Esophagus muscularis mucosa (tissue), 4 donors: ENCODE results near the gene PRMT7. TPM values are rescaled to one million over a fixed set of nuclear protein-coding genes. Genes with fewer than 3 reads are reported as not detected.

Experiments used
- DNase-seq: peaks from one replicate; pipeline ENCODE4 v3.0.0-alpha.2; 2017; ENCODE audit errors: extremely low spot score
- H3K27ac ChIP-seq, 4 donors: fragments of 200-600 bp; sonication (generic); replicated peaks in 1 of 4; 1 replicate in 3 of 4; 2 replicates in 1 of 4; pipeline ENCODE4 v1.5.1; 2016 to 2019; ENCODE audit warnings: mild to moderate bottlenecking in 1 of 4
- H3K27me3 ChIP-seq, 4 donors: fragments of 200-600 bp; sonication (generic); one replicate each; pipeline versions ENCODE4 v1.5.1 to v1.6.0; 2016 to 2019
- H3K36me3 ChIP-seq, 4 donors: fragments of 200-600 bp; sonication (generic); one replicate each; pipeline ENCODE4 v1.5.1; 2016 to 2019
- H3K4me1 ChIP-seq, 4 donors: fragments of 200-600 bp; sonication (generic); one replicate each; pipeline ENCODE4 v1.5.1; 2016 to 2019
- H3K4me3 ChIP-seq, 4 donors: fragments of 200-600 bp; sonication (generic); 1 replicate in 2 of 4; 2 replicates in 2 of 4; pipeline ENCODE4 v1.5.1; 2016 to 2019; ENCODE audit warnings: mild to moderate bottlenecking in 4 of 4, moderate library complexity in 1 of 4
- H3K9me3 ChIP-seq, 4 donors: fragments of 200-600 bp; sonication (generic); 1 replicate in 3 of 4; 2 replicates in 1 of 4; pipeline ENCODE4 v1.5.1; 2016 to 2019
- CTCF ChIP-seq, 3 experiments: fragments of 200-600 bp in 2 of 3; fragments of 450-650 bp in 1 of 3; sonication (generic) in 2 of 3; IDR thresholded peaks; one replicate each; pipeline ENCODE4 v1.5.1; 2017 to 2019; ENCODE audit warnings: antibody characterized with exemption in 3 of 3, mild to moderate bottlenecking in 2 of 3, moderate library complexity in 1 of 3
- EP300 ChIP-seq: sonication (generic); formaldehyde crosslinking; IDR thresholded peaks from one replicate; pipeline ENCODE4 v1.6.1; 2017; ENCODE audit warnings: antibody characterized with exemption
- POLR2A ChIP-seq: fragments of 450-650 bp; IDR thresholded peaks from one replicate; pipeline ENCODE4 v1.6.1; 2017; ENCODE audit warnings: antibody characterized with exemption, moderate library complexity, mild to moderate bottlenecking, low read depth
- POLR2AphosphoS5 ChIP-seq, 2 donors: sonication (generic); formaldehyde crosslinking; IDR thresholded peaks; one replicate each; pipeline ENCODE4 v1.6.1; 2017; ENCODE audit warnings: antibody characterized with exemption in 2 of 2
- WGBS: methylation state at CpG from one replicate; pipeline ENCODE4 v1.1.5; 2018; 5-methylcytosine and 5-hydroxymethylcytosine counted together
- intact Hi-C: fragments of 100-400 bp; cut with DNase I; formaldehyde crosslinking; loops from one replicate; pipeline ENCODE4 v1.15.1; 2023
- total RNA-seq, 4 donors: library from RNA; depleted of rRNA; stranded (reverse); fragments of >200 nt; gene quantifications; one replicate each; pipeline versions ENCODE4 v1.1.0 to v1.2.1, GENCODE V29; 2016

PRMT7 gene, protein sequence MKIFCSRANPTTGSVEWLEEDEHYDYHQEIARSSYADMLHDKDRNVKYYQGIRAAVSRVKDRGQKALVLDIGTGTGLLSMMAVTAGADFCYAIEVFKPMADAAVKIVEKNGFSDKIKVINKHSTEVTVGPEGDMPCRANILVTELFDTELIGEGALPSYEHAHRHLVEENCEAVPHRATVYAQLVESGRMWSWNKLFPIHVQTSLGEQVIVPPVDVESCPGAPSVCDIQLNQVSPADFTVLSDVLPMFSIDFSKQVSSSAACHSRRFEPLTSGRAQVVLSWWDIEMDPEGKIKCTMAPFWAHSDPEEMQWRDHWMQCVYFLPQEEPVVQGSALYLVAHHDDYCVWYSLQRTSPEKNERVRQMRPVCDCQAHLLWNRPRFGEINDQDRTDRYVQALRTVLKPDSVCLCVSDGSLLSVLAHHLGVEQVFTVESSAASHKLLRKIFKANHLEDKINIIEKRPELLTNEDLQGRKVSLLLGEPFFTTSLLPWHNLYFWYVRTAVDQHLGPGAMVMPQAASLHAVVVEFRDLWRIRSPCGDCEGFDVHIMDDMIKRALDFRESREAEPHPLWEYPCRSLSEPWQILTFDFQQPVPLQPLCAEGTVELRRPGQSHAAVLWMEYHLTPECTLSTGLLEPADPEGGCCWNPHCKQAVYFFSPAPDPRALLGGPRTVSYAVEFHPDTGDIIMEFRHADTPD
- 10 to 100 TPM; 20.0 to 31.1 (median 26.8) TPM for total RNA-seq

DNA sequence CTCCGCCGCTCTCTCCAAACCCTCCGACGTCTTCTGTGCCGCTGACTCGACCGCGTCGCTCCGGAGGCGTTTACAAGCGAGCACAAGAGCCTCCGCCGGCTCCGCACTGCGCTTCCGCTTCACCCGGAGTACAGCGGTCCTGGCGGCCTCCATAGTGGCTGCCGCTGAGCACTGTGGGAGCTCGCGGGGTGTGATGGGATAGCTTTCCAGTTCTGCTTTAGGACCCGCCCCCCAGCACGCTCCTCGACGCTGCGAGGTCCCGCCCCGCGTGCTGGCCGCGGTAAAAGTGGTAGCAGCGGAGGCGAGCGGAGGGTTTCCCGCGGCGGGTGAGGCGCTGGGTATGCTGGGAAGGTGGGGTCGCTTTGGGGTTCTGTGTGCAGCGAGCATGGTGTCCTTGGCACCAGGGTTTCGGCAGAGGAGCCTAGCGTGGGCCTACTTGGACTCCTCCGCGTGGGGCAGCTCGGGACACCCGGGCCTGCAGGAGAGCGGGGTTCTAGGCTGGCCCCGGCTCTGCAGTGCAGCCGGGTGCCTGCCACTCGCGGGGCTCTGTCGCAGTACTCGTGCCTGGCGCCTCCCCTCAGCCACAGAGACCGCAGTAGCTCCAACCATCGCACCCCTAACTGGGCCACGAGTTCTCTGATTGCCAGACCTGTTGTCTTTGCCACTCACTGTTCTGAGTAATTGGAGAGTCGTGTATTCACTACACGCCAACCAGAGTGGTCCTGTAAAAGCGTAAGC is at the start of gene PRMT7, which contains the start of gene SLC7A6OS:
PRMT7 (plus strand) TSS at position 246 of the 738 bp plus-strand sequence. CDS start 4,961 bp downstream, outside the sequence.
SLC7A6OS (minus strand) TSS at position 173 of the 738 bp plus-strand sequence; CDS start at position 153, 20 bp downstream.
- DNase-seq: peak; percentile 95
- under 1% methylated on average over 36 of the region's 62 CpGs for WGBS
- peaks cover 23 to 46% (median 41%) of the 10 kb centered on the region in 4 donors for H3K4me1 ChIP-seq
- no peaks in the 10 kb centered on the region for H3K9me3 ChIP-seq
- H3K27ac ChIP-seq: peak within 1 kb of the TSS; percentile 77 to 84 (median 82)
- H3K36me3 ChIP-seq: peaks cover 9 to 45% (median 35%) of the 10 kb centered on the region in 4 donors
- TF ChIP-seq POLR2AphosphoS5 (IDR thresholded peaks at IDR 0.05) (peak; percentile 93 to 96), EP300 (no peak), POLR2A (peak; percentile 61), CTCF (IDR thresholded peaks at IDR 0.05) (peak in 2 of 3 experiments; percentile 55 to 66)
- peak within 1 kb of the TSS; percentile 71 to 92 (median 86) for H3K4me3 ChIP-seq
- intact Hi-C loops: loop anchor here (5.0 kb wide), 1 partner anchor 49 kb away; the partner anchor contains the start of gene SLC7A6
- H3K27me3 ChIP-seq: no peaks in the 10 kb centered on the region

GRCh38 chr16:68263559-68264127 is 47.2 kb upstream of the PRMT7 start:
- H3K4me1 ChIP-seq: peaks cover 34 to 53% (median 44%) of the 10 kb centered on the region in 4 donors
- no peak for TF ChIP-seq POLR2A
- TF ChIP-seq EP300: no peak
- no peak for TF ChIP-seq CTCF (IDR thresholded peaks at IDR 0.05)
- TF ChIP-seq POLR2AphosphoS5 (IDR thresholded peaks at IDR 0.05): no peak
- H3K27ac ChIP-seq: peak overlapping the region; percentile 97 to 99 (median 98)
- intact Hi-C loops: loop anchor here (5.0 kb wide), 1 partner anchor 49 kb away; the partner anchor contains the start of genes PRMT7 and SLC7A6OS
- no peaks in the 10 kb centered on the region for H3K27me3 ChIP-seq
- 74% methylated on average over 5 of the region's 11 CpGs for WGBS
- no peaks in the 10 kb centered on the region for H3K9me3 ChIP-seq
- DNase-seq: no peak
- H3K36me3 ChIP-seq: peaks cover 11 to 40% (median 20%) of the 10 kb centered on the region in 4 donors
- peak overlapping the region; percentile 82 to 96 (median 88) for H3K4me3 ChIP-seq

DNA sequence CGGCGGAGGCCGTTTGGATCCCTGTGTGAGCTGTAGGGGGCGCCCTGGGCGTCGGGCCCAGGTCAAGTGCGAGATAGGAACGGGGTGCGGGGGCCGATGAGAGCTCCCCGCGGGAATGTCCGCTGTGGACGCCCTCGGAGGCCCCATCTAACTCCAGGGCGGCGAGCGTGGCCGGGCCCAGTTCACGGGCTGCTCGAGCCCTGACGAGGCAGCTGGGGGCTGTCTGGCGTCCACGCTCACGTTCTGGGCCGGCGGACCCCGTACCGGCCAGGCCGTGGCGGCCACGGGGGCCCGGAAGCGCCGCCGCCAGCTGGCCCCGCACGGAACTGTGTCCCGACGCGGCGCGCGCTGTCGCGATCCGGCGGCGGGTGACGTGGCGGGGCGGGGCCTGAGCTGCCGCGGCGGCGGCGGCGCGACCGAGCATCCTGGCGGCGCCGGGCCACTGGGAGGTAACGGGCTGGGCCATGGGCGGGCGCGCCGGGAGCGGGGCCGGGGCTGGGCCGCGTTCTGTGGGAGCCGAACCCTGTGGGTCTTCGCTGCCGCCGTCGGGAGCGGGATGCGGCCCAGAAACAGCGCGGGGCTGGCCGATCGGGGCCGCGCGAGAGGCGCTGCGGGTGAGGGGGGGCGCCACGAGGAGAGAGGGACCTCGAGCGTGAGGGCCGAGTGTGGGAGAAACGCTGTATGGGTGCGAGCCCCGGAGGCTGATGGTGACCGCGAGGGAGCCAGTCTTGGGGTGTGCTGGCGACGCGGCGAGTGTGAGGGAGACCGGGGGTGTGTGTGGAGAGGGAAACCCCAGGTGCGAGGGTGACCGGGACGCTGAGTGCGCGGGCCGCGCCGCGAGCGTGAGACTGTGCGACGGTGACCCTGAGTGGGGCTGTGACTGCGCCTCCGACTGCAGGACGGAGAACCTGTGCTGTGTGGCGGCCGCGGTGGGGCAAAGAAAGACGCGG is 46.4 kb upstream of the PRMT7 start, which contains the start of gene SLC7A6:
SLC7A6 (plus strand) TSS at position 399 of the 950 bp plus-strand sequence. CDS start 10,201 bp downstream, outside the sequence.
- Histone ChIP-seq H3K4me1 (peaks cover 32 to 60% (median 51%) of the 10 kb centered on the region in 4 donors), H3K27me3 (no peaks in the 10 kb centered on the region), H3K9me3 (no peaks in the 10 kb centered on the region), H3K4me3 (peak within 1 kb of the TSS; percentile 82 to 96 (median 88)), H3K27ac (peak within 1 kb of the TSS; percentile 97 to 99 (median 98)), H3K36me3 (peaks cover 8 to 32% (median 14%) of the 10 kb centered on the region in 4 donors)
- peak; percentile 93 for DNase-seq
- WGBS: 0% methylated on average over 6 of the region's 123 CpGs
- peak; percentile 80 for TF ChIP-seq POLR2A
- TF ChIP-seq POLR2AphosphoS5 (IDR thresholded peaks at IDR 0.05): peak; percentile 23 to 80
- TF ChIP-seq CTCF (IDR thresholded peaks at IDR 0.05): peak; percentile 60 to 67 (median 61)
- TF ChIP-seq EP300: no peak
- intact Hi-C loops: loop anchor here (5.0 kb wide), 1 partner anchor 48 kb away; the partner anchor contains the start of genes PRMT7 and SLC7A6OS
